ENCODE results near the gene HARS2. TPM values are rescaled to one million over a fixed set of nuclear protein-coding genes. Genes with fewer than 3 reads are reported as not detected.
"Not testable (repeated sequence)": the region's sequence is repeated elsewhere in the genome, so short reads cannot be mapped to it uniquely, and the experiment has no call there.

HARS2 gene
- total and polyA plus RNA-seq, 10 of the 15 experiments (the other 5 are each of a cell fraction or from before 2014, with no cell fraction given), result 9.3 to 34.3 (median 24.8) TPM

- RAD21 ChIA-PET (ENCODE audit: unreplicated experiment), result no interaction called here
- Histone ChIP-seq H3K4me3 (no peak overlapping the region), H3K79me2 (ENCODE audit: control insufficient read depth, insufficient read depth, low read length) (no peaks in the 10 kb centered on the region), H3K9ac (ENCODE audit: control insufficient read depth, insufficient read depth, low read length) (no peak overlapping the region), H3K4me2 (ENCODE audit: control insufficient read depth, insufficient read depth) (no peak overlapping the region), H3K4me1 (ENCODE audit: control insufficient read depth, insufficient read depth, low read length) (no peaks in the 10 kb centered on the region), H2AFZ (ENCODE audit: control insufficient read depth, low read depth, low read length) (no peak overlapping the region), H3K9me3 (replicated peaks; ENCODE audit: control insufficient read depth, insufficient read depth, low read length) (no peaks in the 10 kb centered on the region), H4K20me1 (ENCODE audit: control insufficient read depth, insufficient read depth) (no peaks in the 10 kb centered on the region), H3K36me3 (ENCODE audit: control insufficient read depth in 2 of 2, insufficient read depth in 2 of 2, low read length in 1 of 2) (peaks cover 16 to 32% of the 10 kb centered on the region in 2 experiments), H3K27me3 (replicated peaks in 1 of 2; ENCODE audit: control insufficient read depth in 2 of 2, insufficient read depth in 2 of 2, low read length in 1 of 2) (no peaks in the 10 kb centered on the region), H3K27ac (ENCODE audit: control insufficient read depth, insufficient read depth) (no peak overlapping the region)
- DNase-seq (ENCODE audit: low read depth, low spot score) (no peak), FAIRE-seq (no peak), ATAC-seq (no peak)
- in situ Hi-C loops (cut with MboI) (no loop called here), intact Hi-C loops (cut with micrococcal nuclease; ENCODE audit: unreplicated experiment) (no loop called here)
- 92% methylated on average over 17 of the region's 17 CpGs for WGBS (ENCODE audit: insufficient coverage, insufficient replicate concordance, low lambda C conversion rate, missing lambda C conversion rate)
- SMC1A ChIA-PET (ENCODE audit: uncharacterized antibody, unreplicated experiment), result no interaction called here
- POLR2A ChIA-PET, result interaction anchor here (0.6 to 1.4 kb wide), 2 partner anchors 21 to 54 kb away, joined by 3 read pairs; no protein-coding TSS in a partner anchor
- no peak for TF ChIP-seq ELK1 (IDR thresholded peaks at IDR 0.05; ENCODE audit: low read depth, low read length)
- TF ChIP-seq SRF (IDR thresholded peaks at IDR 0.05; ENCODE audit: low read depth in 2 of 2, low read length in 2 of 2), result no peak
- TF ChIP-seq SMAD1 (IDR thresholded peaks at IDR 0.05; ENCODE audit: low read depth, partially characterized antibody), result no peak
- TF ChIP-seq MAX (IDR thresholded peaks at IDR 0.05; ENCODE audit: low read depth, low read length), result no peak
- no peak for TF ChIP-seq MTA3 (IDR thresholded peaks at IDR 0.05; ENCODE audit: borderline replicate concordance, low read length)
- CTCF ChIA-PET, result interaction anchor here (0.9 kb wide), 1 partner anchor 24 kb away, joined by 3 read pairs; no protein-coding TSS in a partner anchor
- no TSS peak for BruUV-seq (replicated peaks)
These were observed 32.4 kb upstream of the HARS2 start for GRCh38 chr5:140658870-140659269.

DNA sequence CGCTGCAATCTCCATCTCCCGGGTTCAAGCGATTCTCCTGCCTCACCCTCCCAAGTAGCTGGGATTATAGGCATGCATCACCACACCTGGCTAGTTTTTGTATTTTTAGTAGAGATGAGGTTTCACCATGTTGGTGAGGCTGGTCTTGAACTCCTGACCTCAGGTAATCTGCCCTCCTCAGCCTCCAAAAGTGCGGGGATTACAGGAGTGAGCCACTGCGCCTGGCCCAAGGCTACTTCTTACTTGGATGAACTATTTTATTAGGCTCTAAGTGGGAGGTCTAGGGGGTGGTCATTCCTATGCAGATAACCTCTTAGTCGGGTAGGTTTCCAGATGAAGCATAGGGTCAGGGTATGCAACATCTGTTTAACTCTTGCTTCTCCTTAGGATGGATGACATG, 30.9 kb upstream of the HARS2 start:
- H3K4me3 ChIP-seq; H3K4me2 ChIP-seq (ENCODE audit: control insufficient read depth, insufficient read depth); H2AFZ ChIP-seq (ENCODE audit: control insufficient read depth, low read depth, low read length); in situ Hi-C loops (cut with MboI); DNase-seq (ENCODE audit: low read depth, low spot score); H3K79me2 ChIP-seq (ENCODE audit: control insufficient read depth, insufficient read depth, low read length); RAD21 ChIA-PET (ENCODE audit: unreplicated experiment); H4K20me1 ChIP-seq (ENCODE audit: control insufficient read depth, insufficient read depth); H3K9me3 ChIP-seq (replicated peaks; ENCODE audit: control insufficient read depth, insufficient read depth, low read length); BruUV-seq (replicated peaks); ATAC-seq; H3K4me1 ChIP-seq (ENCODE audit: control insufficient read depth, insufficient read depth, low read length); CTCF ChIA-PET; SMC1A ChIA-PET (ENCODE audit: uncharacterized antibody, unreplicated experiment); intact Hi-C loops (cut with micrococcal nuclease; ENCODE audit: unreplicated experiment); FAIRE-seq; H3K9ac ChIP-seq (ENCODE audit: control insufficient read depth, insufficient read depth, low read length); H3K27ac ChIP-seq (ENCODE audit: control insufficient read depth, insufficient read depth); H3K27me3 ChIP-seq (replicated peaks in 1 of 2; ENCODE audit: control insufficient read depth in 2 of 2, insufficient read depth in 2 of 2, low read length in 1 of 2): not testable (repeated sequence)
- POLR2A ChIA-PET, result interaction anchor here (0.6 to 0.7 kb wide), 2 partner anchors 13 to 877 kb away, joined by 8 to 11 read pairs; partner anchors contain the start of genes IK and NDUFA2
- peaks cover 16 to 27% of the 10 kb centered on the region in 2 experiments for H3K36me3 ChIP-seq (ENCODE audit: control insufficient read depth in 2 of 2, insufficient read depth in 2 of 2, low read length in 1 of 2)
- 97% methylated on average over 6 of the region's 6 CpGs for WGBS (ENCODE audit: insufficient coverage, insufficient replicate concordance, low lambda C conversion rate, missing lambda C conversion rate)

Measured in GM12878 (cell line).